ENCODE data around the gene PLCB1. TPM values are rescaled to one million over a fixed set of nuclear protein-coding genes. Genes with fewer than 3 reads are reported as not detected.
A peak's percentile ranks its signal among the peaks of the same experiment; 100 is the strongest.

PLCB1 gene
- total RNA-seq, 1 donor = 46.5 TPM

GRCh38 chr20:8223091-8223870 is 91.2 kb downstream of the PLCB1 start:
- no peak overlapping the region for H3K4me3 ChIP-seq (ENCODE audit: low read depth, low read length)
- peak; percentile 95 for DNase-seq (ENCODE audit: low read depth)
- no peak for TF ChIP-seq CTCF (IDR thresholded peaks at IDR 0.05; ENCODE audit: insufficient read depth, low read length)

GRCh38 chr20:8225658-8226057 is 93.6 kb downstream of the PLCB1 start:
- no peak for TF ChIP-seq CTCF (IDR thresholded peaks at IDR 0.05; ENCODE audit: insufficient read depth, low read length)
- no peak overlapping the region for H3K4me3 ChIP-seq (ENCODE audit: low read depth, low read length)
- no peak for DNase-seq (ENCODE audit: low read depth)

GRCh38 chr20:8226106-8226505 is 94.0 kb downstream of the PLCB1 start:
- no peak for TF ChIP-seq CTCF (IDR thresholded peaks at IDR 0.05; ENCODE audit: insufficient read depth, low read length)
- H3K4me3 ChIP-seq (ENCODE audit: low read depth, low read length) = no peak overlapping the region
- no peak for DNase-seq (ENCODE audit: low read depth)

- DNase-seq (ENCODE audit: low read depth) = peak; percentile 30
- no peak overlapping the region for H3K4me3 ChIP-seq (ENCODE audit: low read depth, low read length)
- no peak for TF ChIP-seq CTCF (IDR thresholded peaks at IDR 0.05; ENCODE audit: insufficient read depth, low read length)
Observed at GRCh38 chr20:8227293-8227692, 95.2 kb downstream of the PLCB1 start.

- no peak overlapping the region for H3K4me3 ChIP-seq (ENCODE audit: low read depth, low read length)
- no peak for DNase-seq (ENCODE audit: low read depth)
- no peak for TF ChIP-seq CTCF (IDR thresholded peaks at IDR 0.05; ENCODE audit: insufficient read depth, low read length)
Observed at GRCh38 chr20:8228315-8228714, 96.2 kb downstream of the PLCB1 start.

- no peak overlapping the region for H3K4me3 ChIP-seq (ENCODE audit: low read depth, low read length)
- no peak for DNase-seq (ENCODE audit: low read depth)
- no peak for TF ChIP-seq CTCF (IDR thresholded peaks at IDR 0.05; ENCODE audit: insufficient read depth, low read length)
Observed at GRCh38 chr20:8229090-8229489, 97.0 kb downstream of the PLCB1 start.

GRCh38 chr20:8231038-8231437 is 99.0 kb downstream of the PLCB1 start:
- no peak for DNase-seq (ENCODE audit: low read depth)
- no peak for TF ChIP-seq CTCF (IDR thresholded peaks at IDR 0.05; ENCODE audit: insufficient read depth, low read length)
- H3K4me3 ChIP-seq (ENCODE audit: low read depth, low read length) = no peak overlapping the region
